ENCODE measurements around the gene CBX8. TPM values are rescaled to one million over a fixed set of nuclear protein-coding genes. Genes with fewer than 3 reads are reported as not detected.

The CBX8 gene
- total and polyA plus RNA-seq, 2 of the 8 experiments (the other 6 are each of a cell fraction or from before 2014, with no cell fraction given), result 0.09 to 2.1 TPM

DNA sequence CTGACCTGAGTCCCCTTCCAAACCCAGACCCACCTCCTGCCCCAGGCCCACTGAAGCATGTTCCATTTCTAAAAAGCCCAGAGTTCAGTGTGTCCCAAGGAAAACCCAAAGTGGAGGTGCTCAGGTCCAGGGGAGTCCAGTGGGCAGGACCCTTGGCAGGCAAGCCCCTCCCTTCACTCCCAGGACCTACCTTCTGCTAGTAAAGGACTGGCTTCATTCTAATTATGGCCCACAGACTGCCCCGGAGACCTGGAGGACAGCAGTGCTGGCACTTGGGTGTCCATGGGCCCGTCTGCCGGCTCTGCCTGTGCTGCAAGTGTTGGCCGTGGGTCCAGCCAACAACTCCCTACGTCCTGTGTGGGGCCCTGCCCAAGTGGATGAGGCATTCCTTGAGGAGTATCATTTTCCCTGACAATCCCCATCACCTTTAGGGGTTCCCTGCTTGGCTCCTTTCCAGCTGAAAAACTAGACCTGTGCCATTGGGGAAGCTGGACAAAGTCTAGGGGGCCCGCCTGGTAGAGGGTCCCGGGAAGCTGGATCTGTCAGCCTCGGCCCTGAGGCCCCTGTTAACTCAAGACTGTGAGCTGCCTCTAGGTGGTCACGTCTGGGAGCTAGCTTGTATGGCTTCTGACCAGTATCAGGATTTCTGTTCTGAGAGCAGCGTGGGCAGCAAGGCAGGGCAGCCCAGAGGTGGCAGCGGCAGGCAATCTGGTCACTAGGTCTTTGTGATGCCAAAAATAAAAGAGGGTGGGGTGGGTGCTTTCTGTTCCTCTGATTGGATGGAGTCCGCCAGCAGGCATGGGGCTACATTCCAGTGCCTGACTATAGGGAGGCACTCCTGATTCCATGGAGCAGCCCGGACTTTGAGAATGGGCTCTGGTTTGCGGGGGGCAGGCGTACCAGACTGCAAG lies 10.7 kb downstream of the CBX8 start (continued):
- TF ChIP-seq, protein P1, sequence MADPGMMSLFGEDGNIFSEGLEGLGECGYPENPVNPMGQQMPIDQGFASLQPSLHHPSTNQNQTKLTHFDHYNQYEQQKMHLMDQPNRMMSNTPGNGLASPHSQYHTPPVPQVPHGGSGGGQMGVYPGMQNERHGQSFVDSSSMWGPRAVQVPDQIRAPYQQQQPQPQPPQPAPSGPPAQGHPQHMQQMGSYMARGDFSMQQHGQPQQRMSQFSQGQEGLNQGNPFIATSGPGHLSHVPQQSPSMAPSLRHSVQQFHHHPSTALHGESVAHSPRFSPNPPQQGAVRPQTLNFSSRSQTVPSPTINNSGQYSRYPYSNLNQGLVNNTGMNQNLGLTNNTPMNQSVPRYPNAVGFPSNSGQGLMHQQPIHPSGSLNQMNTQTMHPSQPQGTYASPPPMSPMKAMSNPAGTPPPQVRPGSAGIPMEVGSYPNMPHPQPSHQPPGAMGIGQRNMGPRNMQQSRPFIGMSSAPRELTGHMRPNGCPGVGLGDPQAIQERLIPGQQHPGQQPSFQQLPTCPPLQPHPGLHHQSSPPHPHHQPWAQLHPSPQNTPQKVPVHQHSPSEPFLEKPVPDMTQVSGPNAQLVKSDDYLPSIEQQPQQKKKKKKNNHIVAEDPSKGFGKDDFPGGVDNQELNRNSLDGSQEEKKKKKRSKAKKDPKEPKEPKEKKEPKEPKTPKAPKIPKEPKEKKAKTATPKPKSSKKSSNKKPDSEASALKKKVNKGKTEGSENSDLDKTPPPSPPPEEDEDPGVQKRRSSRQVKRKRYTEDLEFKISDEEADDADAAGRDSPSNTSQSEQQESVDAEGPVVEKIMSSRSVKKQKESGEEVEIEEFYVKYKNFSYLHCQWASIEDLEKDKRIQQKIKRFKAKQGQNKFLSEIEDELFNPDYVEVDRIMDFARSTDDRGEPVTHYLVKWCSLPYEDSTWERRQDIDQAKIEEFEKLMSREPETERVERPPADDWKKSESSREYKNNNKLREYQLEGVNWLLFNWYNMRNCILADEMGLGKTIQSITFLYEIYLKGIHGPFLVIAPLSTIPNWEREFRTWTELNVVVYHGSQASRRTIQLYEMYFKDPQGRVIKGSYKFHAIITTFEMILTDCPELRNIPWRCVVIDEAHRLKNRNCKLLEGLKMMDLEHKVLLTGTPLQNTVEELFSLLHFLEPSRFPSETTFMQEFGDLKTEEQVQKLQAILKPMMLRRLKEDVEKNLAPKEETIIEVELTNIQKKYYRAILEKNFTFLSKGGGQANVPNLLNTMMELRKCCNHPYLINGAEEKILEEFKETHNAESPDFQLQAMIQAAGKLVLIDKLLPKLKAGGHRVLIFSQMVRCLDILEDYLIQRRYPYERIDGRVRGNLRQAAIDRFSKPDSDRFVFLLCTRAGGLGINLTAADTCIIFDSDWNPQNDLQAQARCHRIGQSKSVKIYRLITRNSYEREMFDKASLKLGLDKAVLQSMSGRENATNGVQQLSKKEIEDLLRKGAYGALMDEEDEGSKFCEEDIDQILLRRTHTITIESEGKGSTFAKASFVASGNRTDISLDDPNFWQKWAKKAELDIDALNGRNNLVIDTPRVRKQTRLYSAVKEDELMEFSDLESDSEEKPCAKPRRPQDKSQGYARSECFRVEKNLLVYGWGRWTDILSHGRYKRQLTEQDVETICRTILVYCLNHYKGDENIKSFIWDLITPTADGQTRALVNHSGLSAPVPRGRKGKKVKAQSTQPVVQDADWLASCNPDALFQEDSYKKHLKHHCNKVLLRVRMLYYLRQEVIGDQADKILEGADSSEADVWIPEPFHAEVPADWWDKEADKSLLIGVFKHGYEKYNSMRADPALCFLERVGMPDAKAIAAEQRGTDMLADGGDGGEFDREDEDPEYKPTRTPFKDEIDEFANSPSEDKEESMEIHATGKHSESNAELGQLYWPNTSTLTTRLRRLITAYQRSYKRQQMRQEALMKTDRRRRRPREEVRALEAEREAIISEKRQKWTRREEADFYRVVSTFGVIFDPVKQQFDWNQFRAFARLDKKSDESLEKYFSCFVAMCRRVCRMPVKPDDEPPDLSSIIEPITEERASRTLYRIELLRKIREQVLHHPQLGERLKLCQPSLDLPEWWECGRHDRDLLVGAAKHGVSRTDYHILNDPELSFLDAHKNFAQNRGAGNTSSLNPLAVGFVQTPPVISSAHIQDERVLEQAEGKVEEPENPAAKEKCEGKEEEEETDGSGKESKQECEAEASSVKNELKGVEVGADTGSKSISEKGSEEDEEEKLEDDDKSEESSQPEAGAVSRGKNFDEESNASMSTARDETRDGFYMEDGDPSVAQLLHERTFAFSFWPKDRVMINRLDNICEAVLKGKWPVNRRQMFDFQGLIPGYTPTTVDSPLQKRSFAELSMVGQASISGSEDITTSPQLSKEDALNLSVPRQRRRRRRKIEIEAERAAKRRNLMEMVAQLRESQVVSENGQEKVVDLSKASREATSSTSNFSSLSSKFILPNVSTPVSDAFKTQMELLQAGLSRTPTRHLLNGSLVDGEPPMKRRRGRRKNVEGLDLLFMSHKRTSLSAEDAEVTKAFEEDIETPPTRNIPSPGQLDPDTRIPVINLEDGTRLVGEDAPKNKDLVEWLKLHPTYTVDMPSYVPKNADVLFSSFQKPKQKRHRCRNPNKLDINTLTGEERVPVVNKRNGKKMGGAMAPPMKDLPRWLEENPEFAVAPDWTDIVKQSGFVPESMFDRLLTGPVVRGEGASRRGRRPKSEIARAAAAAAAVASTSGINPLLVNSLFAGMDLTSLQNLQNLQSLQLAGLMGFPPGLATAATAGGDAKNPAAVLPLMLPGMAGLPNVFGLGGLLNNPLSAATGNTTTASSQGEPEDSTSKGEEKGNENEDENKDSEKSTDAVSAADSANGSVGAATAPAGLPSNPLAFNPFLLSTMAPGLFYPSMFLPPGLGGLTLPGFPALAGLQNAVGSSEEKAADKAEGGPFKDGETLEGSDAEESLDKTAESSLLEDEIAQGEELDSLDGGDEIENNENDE (IDR thresholded peaks at IDR 0.05; ENCODE audit: insufficient replicate concordance, low read length), result no peak
- TF ChIP-seq SIX5 (IDR thresholded peaks at IDR 0.05; ENCODE audit: low read depth, low read length) (no peak), RBBP5 (IDR thresholded peaks at IDR 0.05; ENCODE audit: borderline replicate concordance, low read depth, low read length) (no peak), KDM1A (IDR thresholded peaks at IDR 0.05; ENCODE audit: borderline replicate concordance, low read length) (no peak), POU5F1 (IDR thresholded peaks at IDR 0.05; ENCODE audit: low read depth, low read length) (no peak), ASH2L (IDR thresholded peaks at IDR 0.05; ENCODE audit: low read length) (no peak), TCF12 (IDR thresholded peaks at IDR 0.05; ENCODE audit: low read depth, low read length) (no peak), KDM5A (IDR thresholded peaks at IDR 0.05; ENCODE audit: low read length) (no peak), TBP (IDR thresholded peaks at IDR 0.05; ENCODE audit: low read depth, low read length) (no peak), CBX8 (IDR thresholded peaks at IDR 0.05; ENCODE audit: borderline replicate concordance, low read depth, low read length) (no peak), TEAD4 (IDR thresholded peaks at IDR 0.05; ENCODE audit: low read depth, low read length) (no peak)

Measured in H1 (cell line).